CD4-positive, CD25-positive, alpha-beta regulatory T cell (primary cell): ENCODE measurements around the gene PTPRN2. TPM values are rescaled to one million over a fixed set of nuclear protein-coding genes. Genes with fewer than 3 reads are reported as not detected.

Experiments
- ATAC-seq, 2 donors: fragments of 150-1000 bp; cut with Tn5 transposase; one replicate each; pipeline ENCODE4 v1.10.0; 2021; ENCODE audit warnings: low read depth in 2 of 2, moderate number of reproducible peaks in 2 of 2, moderate library complexity in 1 of 2
- DNase-seq, 3 donors: peaks; one replicate each; pipeline versions ENCODE4 v3.0.0 to v3.0.0-alpha.2; 2012 to 2022; ENCODE audit warnings: mixed read lengths in 1 of 3
- H3K27ac ChIP-seq: one replicate; pipeline ENCODE4 v1.7.0; 2013; ENCODE audit warnings: mild to moderate bottlenecking, low read length; ENCODE audit not compliant: insufficient read depth, poor library complexity, severe bottlenecking
- H3K27me3 ChIP-seq: one replicate; pipeline ENCODE4 v1.7.0; 2013; ENCODE audit warnings: low read length; ENCODE audit not compliant: control insufficient read depth, insufficient read depth
- H3K36me3 ChIP-seq: one replicate; pipeline ENCODE4 v1.7.0; 2013; ENCODE audit warnings: mild to moderate bottlenecking, low read length, moderate library complexity; ENCODE audit not compliant: control insufficient read depth, insufficient read depth
- H3K4me1 ChIP-seq: 2 replicates; pipeline ENCODE4 v1.7.0; 2013; ENCODE audit warnings: mild to moderate bottlenecking, low read length; ENCODE audit not compliant: insufficient read depth, control insufficient read depth, poor library complexity, severe bottlenecking
- H3K4me3 ChIP-seq: one replicate; pipeline ENCODE4 v1.7.0; 2013; ENCODE audit warnings: low read depth, mild to moderate bottlenecking, low read length, moderate library complexity
- H3K9me3 ChIP-seq, 2 experiments: 1 replicate in 1 of 2; 2 replicates in 1 of 2; pipeline ENCODE4 v1.7.0; 2013; ENCODE audit warnings: low read length in 2 of 2, mild to moderate bottlenecking in 1 of 2, moderate library complexity in 1 of 2; ENCODE audit not compliant: control insufficient read depth in 2 of 2
- H3K27ac Mint-ChIP-seq, 3 donors: one replicate each; pipeline ENCODE4 v1.8.0; 2020 to 2022; ENCODE audit warnings: mild to moderate bottlenecking in 3 of 3, mixed read lengths in 3 of 3, moderate library complexity in 2 of 3
- H3K27me3 Mint-ChIP-seq: one replicate; pipeline ENCODE4 v1.8.0; 2022; ENCODE audit warnings: mild to moderate bottlenecking, mixed read lengths
- H3K36me3 Mint-ChIP-seq: one replicate; pipeline ENCODE4 v1.8.0; 2020; ENCODE audit warnings: mixed read lengths
- H3K4me1 Mint-ChIP-seq, 4 donors: one replicate each; pipeline ENCODE4 v1.8.0; 2020 to 2022; ENCODE audit warnings: mixed read lengths in 4 of 4, mild to moderate bottlenecking in 1 of 4
- H3K4me3 Mint-ChIP-seq, 4 donors: one replicate each; pipeline ENCODE4 v1.8.0; 2020 to 2022; ENCODE audit warnings: mild to moderate bottlenecking in 4 of 4, mixed read lengths in 4 of 4, moderate library complexity in 3 of 4
- H3K9me3 Mint-ChIP-seq, 7 donors: one replicate each; pipeline ENCODE4 v1.8.0; 2020 to 2022; ENCODE audit warnings: mixed read lengths in 7 of 7, mild to moderate bottlenecking in 3 of 7, moderate library complexity in 2 of 7
- polyA plus RNA-seq, 4 donors: library from polyadenylated mRNA; unstranded; fragments of 300-500 nt; fragmentation: Illumina TruSeq; gene quantifications; one replicate each; pipeline ENCODE4 v1.2.3, GENCODE V29; 2021
- total RNA-seq: library from RNA; stranded (reverse); gene quantifications from one replicate; pipeline ENCODE4 v1.2.3, GENCODE V29; 2022

The PTPRN2 gene
- total and polyA plus RNA-seq, 5 donors from 2014 or later, result 1.6 to 4.7 (median 2.7) TPM

- Mint-ChIP-seq H3K4me3 (no peak overlapping the region), H3K36me3 (no peaks in the 10 kb centered on the region), H3K9me3 (peaks cover 0 to 2% (median 0%) of the 10 kb centered on the region in 7 donors), H3K27me3 (no peaks in the 10 kb centered on the region), H3K27ac (no peak overlapping the region), H3K4me1 (no peaks in the 10 kb centered on the region)
- Histone ChIP-seq H3K36me3 (no peaks in the 10 kb centered on the region), H3K9me3 (peaks cover 0 to 2% of the 10 kb centered on the region in 2 experiments), H3K4me1 (no peaks in the 10 kb centered on the region), H3K4me3 (no peak overlapping the region), H3K27me3 (no peaks in the 10 kb centered on the region), H3K27ac (no peak overlapping the region)
- DNase-seq, result no peak
- peak in 1 of 2 donors; percentile 14 for ATAC-seq
Observed at GRCh38 chr7:158530800-158531609, 56.6 kb downstream of the PTPRN2 start.

GRCh38 chr7:158529181-158530096, 58.2 kb downstream of the PTPRN2 start:
- Mint-ChIP-seq H3K27ac (no peak overlapping the region), H3K4me1 (no peaks in the 10 kb centered on the region), H3K4me3 (no peak overlapping the region), H3K36me3 (no peaks in the 10 kb centered on the region), H3K9me3 (peaks cover 0 to 2% (median 0%) of the 10 kb centered on the region in 7 donors), H3K27me3 (no peaks in the 10 kb centered on the region)
- H3K27ac ChIP-seq, result no peak overlapping the region
- no peak overlapping the region for H3K4me3 ChIP-seq
- no peak for DNase-seq
- no peaks in the 10 kb centered on the region for H3K27me3 ChIP-seq
- no peak for ATAC-seq
- no peaks in the 10 kb centered on the region for H3K9me3 ChIP-seq
- H3K4me1 ChIP-seq, result no peaks in the 10 kb centered on the region
- no peaks in the 10 kb centered on the region for H3K36me3 ChIP-seq

GRCh38 chr7:158527915-158528502, 59.6 kb downstream of the PTPRN2 start:
- peaks cover 0 to 2% (median 0%) of the 10 kb centered on the region in 7 donors for H3K9me3 Mint-ChIP-seq
- H3K27me3 Mint-ChIP-seq, result no peaks in the 10 kb centered on the region
- H3K4me3 Mint-ChIP-seq, result no peak overlapping the region
- DNase-seq (no peak), ATAC-seq (no peak)
- no peak overlapping the region for H3K4me3 ChIP-seq
- no peaks in the 10 kb centered on the region for H3K9me3 ChIP-seq
- no peaks in the 10 kb centered on the region for H3K4me1 ChIP-seq
- H3K4me1 Mint-ChIP-seq, result no peaks in the 10 kb centered on the region
- no peaks in the 10 kb centered on the region for H3K27me3 ChIP-seq
- no peak overlapping the region for H3K27ac Mint-ChIP-seq
- no peaks in the 10 kb centered on the region for H3K36me3 Mint-ChIP-seq
- H3K27ac ChIP-seq, result no peak overlapping the region
- H3K36me3 ChIP-seq, result no peaks in the 10 kb centered on the region

- Histone ChIP-seq H3K9me3 (no peaks in the 10 kb centered on the region), H3K4me1 (no peaks in the 10 kb centered on the region), H3K4me3 (no peak overlapping the region), H3K27ac (no peak overlapping the region), H3K27me3 (no peaks in the 10 kb centered on the region), H3K36me3 (no peaks in the 10 kb centered on the region)
- ATAC-seq (no peak), DNase-seq (no peak)
- no peaks in the 10 kb centered on the region for H3K9me3 Mint-ChIP-seq
- no peaks in the 10 kb centered on the region for H3K4me1 Mint-ChIP-seq
- H3K4me3 Mint-ChIP-seq, result no peak overlapping the region
- H3K27me3 Mint-ChIP-seq, result no peaks in the 10 kb centered on the region
- H3K36me3 Mint-ChIP-seq, result no peaks in the 10 kb centered on the region
- no peak overlapping the region for H3K27ac Mint-ChIP-seq
Observed at GRCh38 chr7:158527495-158527894, 60.1 kb downstream of the PTPRN2 start.

GRCh38 chr7:158527038-158527437, 60.6 kb downstream of the PTPRN2 start:
- DNase-seq (no peak), ATAC-seq (no peak)
- Mint-ChIP-seq H3K4me1 (no peaks in the 10 kb centered on the region), H3K36me3 (no peaks in the 10 kb centered on the region), H3K27me3 (no peaks in the 10 kb centered on the region), H3K9me3 (no peaks in the 10 kb centered on the region), H3K4me3 (no peak overlapping the region), H3K27ac (no peak overlapping the region)
- H3K27ac ChIP-seq, result no peak overlapping the region
- no peaks in the 10 kb centered on the region for H3K9me3 ChIP-seq
- no peaks in the 10 kb centered on the region for H3K27me3 ChIP-seq
- H3K4me3 ChIP-seq, result no peak overlapping the region
- no peaks in the 10 kb centered on the region for H3K4me1 ChIP-seq
- no peaks in the 10 kb centered on the region for H3K36me3 ChIP-seq

- Histone ChIP-seq H3K27ac (no peak overlapping the region), H3K9me3 (no peaks in the 10 kb centered on the region), H3K27me3 (no peaks in the 10 kb centered on the region), H3K4me3 (no peak overlapping the region), H3K4me1 (no peaks in the 10 kb centered on the region), H3K36me3 (no peaks in the 10 kb centered on the region)
- Mint-ChIP-seq H3K9me3 (no peaks in the 10 kb centered on the region), H3K36me3 (no peaks in the 10 kb centered on the region), H3K4me1 (no peaks in the 10 kb centered on the region), H3K27ac (no peak overlapping the region), H3K27me3 (no peaks in the 10 kb centered on the region), H3K4me3 (no peak overlapping the region)
- no peak for ATAC-seq
- no peak for DNase-seq
Observed at GRCh38 chr7:158526531-158526930, 61.1 kb downstream of the PTPRN2 start.

- Mint-ChIP-seq H3K36me3 (no peaks in the 10 kb centered on the region), H3K27me3 (no peaks in the 10 kb centered on the region), H3K9me3 (no peaks in the 10 kb centered on the region), H3K4me3 (no peak overlapping the region), H3K27ac (no peak overlapping the region), H3K4me1 (no peaks in the 10 kb centered on the region)
- Histone ChIP-seq H3K27me3 (no peaks in the 10 kb centered on the region), H3K27ac (no peak overlapping the region), H3K4me1 (no peaks in the 10 kb centered on the region), H3K4me3 (no peak overlapping the region), H3K9me3 (no peaks in the 10 kb centered on the region), H3K36me3 (no peaks in the 10 kb centered on the region)
- ATAC-seq, result no peak
- no peak for DNase-seq
Observed at GRCh38 chr7:158525648-158526484, 61.8 kb downstream of the PTPRN2 start.
